ENCODE results near the gene TMCO4.

GRCh38 chr1:19720973-19721372 lies 78.7 kb downstream of the TMCO4 start:
- no peak for TF ChIP-seq POLR2A (IDR thresholded peaks at IDR 0.05)
- no peak for TF ChIP-seq CTCF (IDR thresholded peaks at IDR 0.05)
- TF ChIP-seq POLR2AphosphoS5 (IDR thresholded peaks at IDR 0.05) = no peak
- TF ChIP-seq EP300 (IDR thresholded peaks at IDR 0.05; ENCODE audit: low read depth) = no peak

All from transverse colon (tissue), 4 donors.